Activated T-cell treated with anti-CD3 and anti-CD28 coated beads, Interleukin-2, amount 50 U/mL, for 24 hours (primary cell): ENCODE measurements around the gene RBMX.
"Not testable (repeated sequence)": the region's sequence is repeated elsewhere in the genome, so short reads cannot be mapped to it uniquely, and the experiment has no call there.

Experiments used
- DNase-seq: peaks from one replicate; pipeline ENCODE4 v3.0.0-alpha.2; 2020
- H3K27ac Mint-ChIP-seq: 2 replicates; pipeline ENCODE4 v1.8.0; 2020; ENCODE audit warnings: mild to moderate bottlenecking, mixed read lengths
- H3K27me3 Mint-ChIP-seq: 2 replicates; pipeline ENCODE4 v1.8.0; 2020; ENCODE audit warnings: mixed read lengths
- H3K36me3 Mint-ChIP-seq: 2 replicates; pipeline ENCODE4 v1.8.0; 2020; ENCODE audit warnings: low read depth, mixed read lengths
- H3K4me1 Mint-ChIP-seq: 2 replicates; pipeline ENCODE4 v1.8.0; 2020; ENCODE audit warnings: low read depth, mixed read lengths
- H3K4me3 Mint-ChIP-seq: 2 replicates; pipeline ENCODE4 v1.8.0; 2020; ENCODE audit warnings: mild to moderate bottlenecking, moderate library complexity, mixed read lengths
- H3K9me3 Mint-ChIP-seq: 2 replicates; pipeline ENCODE4 v1.8.0; 2020; ENCODE audit warnings: mixed read lengths

The RBMX gene

GRCh38 chrX:136898752-136899151 lies 18.2 kb upstream of the RBMX start:
- not testable (repeated sequence) for H3K4me3 Mint-ChIP-seq, H3K4me1 Mint-ChIP-seq, H3K36me3 Mint-ChIP-seq, DNase-seq, H3K27me3 Mint-ChIP-seq, H3K9me3 Mint-ChIP-seq, H3K27ac Mint-ChIP-seq

- H3K4me1 Mint-ChIP-seq: no peaks in the 10 kb centered on the region
- H3K36me3 Mint-ChIP-seq: no peaks in the 10 kb centered on the region
- H3K27ac Mint-ChIP-seq: no peak overlapping the region
- H3K9me3 Mint-ChIP-seq: no peaks in the 10 kb centered on the region
- no peak overlapping the region for H3K4me3 Mint-ChIP-seq
- no peak for DNase-seq
- peaks cover 3% of the 10 kb centered on the region for H3K27me3 Mint-ChIP-seq
Observed at GRCh38 chrX:136896121-136896914, 15.8 kb upstream of the RBMX start.

GRCh38 chrX:136892412-136892811 lies 11.9 kb upstream of the RBMX start:
- H3K27ac Mint-ChIP-seq: no peak overlapping the region
- no peak for DNase-seq
- H3K4me1 Mint-ChIP-seq: no peaks in the 10 kb centered on the region
- peaks cover 3% of the 10 kb centered on the region for H3K27me3 Mint-ChIP-seq
- no peak overlapping the region for H3K4me3 Mint-ChIP-seq
- H3K9me3 Mint-ChIP-seq: no peaks in the 10 kb centered on the region
- H3K36me3 Mint-ChIP-seq: no peaks in the 10 kb centered on the region

- not testable (repeated sequence) for H3K9me3 Mint-ChIP-seq, DNase-seq, H3K36me3 Mint-ChIP-seq, H3K4me3 Mint-ChIP-seq, H3K27me3 Mint-ChIP-seq, H3K4me1 Mint-ChIP-seq, H3K27ac Mint-ChIP-seq
Observed at GRCh38 chrX:136890596-136890995, 10.1 kb upstream of the RBMX start.

- Mint-ChIP-seq H3K4me1 (peaks cover 4% of the 10 kb centered on the region), H3K36me3 (no peaks in the 10 kb centered on the region), H3K27ac (no peak overlapping the region), H3K27me3 (peaks cover 5% of the 10 kb centered on the region), H3K4me3 (no peak overlapping the region), H3K9me3 (no peaks in the 10 kb centered on the region)
- no peak for DNase-seq
Observed at GRCh38 chrX:136889269-136889668, 8.7 kb upstream of the RBMX start.

- peaks cover 27% of the 10 kb centered on the region for H3K4me1 Mint-ChIP-seq
- H3K4me3 Mint-ChIP-seq: peak overlapping the region; percentile 93
Observed at GRCh38 chrX:136880003-136880451, 498 bp downstream of the RBMX start.

GRCh38 chrX:136879001-136879687 lies 1.4 kb downstream of the RBMX start:
- Mint-ChIP-seq H3K27me3 (peaks cover 18% of the 10 kb centered on the region), H3K4me3 (peak overlapping the region; percentile 93), H3K4me1 (peaks cover 30% of the 10 kb centered on the region), H3K27ac (peak overlapping the region; percentile 97), H3K9me3 (no peaks in the 10 kb centered on the region), H3K36me3 (peaks cover 58% of the 10 kb centered on the region)
- no peak for DNase-seq

More at GRCh38 chrX:136880003-136880451, 498 bp downstream of the RBMX start:
- peaks cover 49% of the 10 kb centered on the region for H3K36me3 Mint-ChIP-seq
- H3K9me3 Mint-ChIP-seq: no peaks in the 10 kb centered on the region
- H3K27me3 Mint-ChIP-seq: peaks cover 21% of the 10 kb centered on the region
- peak; percentile 71 for DNase-seq
- peak overlapping the region; percentile 97 for H3K27ac Mint-ChIP-seq

- H3K36me3 Mint-ChIP-seq: peaks cover 65% of the 10 kb centered on the region
Observed at GRCh38 chrX:136878423-136878822, 2.1 kb downstream of the RBMX start.

GRCh38 chrX:136874114-136874513 lies 6.4 kb downstream of the RBMX start:
- H3K4me3 Mint-ChIP-seq, DNase-seq, H3K27me3 Mint-ChIP-seq, H3K9me3 Mint-ChIP-seq: not testable (repeated sequence)
- peaks cover 91% of the 10 kb centered on the region for H3K36me3 Mint-ChIP-seq
- H3K27ac Mint-ChIP-seq: peak overlapping the region; percentile 59
- peaks cover 55% of the 10 kb centered on the region for H3K4me1 Mint-ChIP-seq

More at GRCh38 chrX:136878423-136878822, 2.1 kb downstream of the RBMX start:
- Mint-ChIP-seq H3K9me3 (no peaks in the 10 kb centered on the region), H3K4me1 (peaks cover 35% of the 10 kb centered on the region), H3K27me3 (peaks cover 18% of the 10 kb centered on the region), H3K4me3 (peak overlapping the region; percentile 93), H3K27ac (peak overlapping the region; percentile 97)
- no peak for DNase-seq

- H3K4me3 Mint-ChIP-seq, H3K27me3 Mint-ChIP-seq, DNase-seq, H3K9me3 Mint-ChIP-seq: not testable (repeated sequence)
- Mint-ChIP-seq H3K27ac (peak overlapping the region; percentile 40), H3K4me1 (peaks cover 61% of the 10 kb centered on the region), H3K36me3 (peaks cover 91% of the 10 kb centered on the region)
Observed at GRCh38 chrX:136873210-136873609, 7.3 kb downstream of the RBMX start.

GRCh38 chrX:136872091-136872700 lies 8.3 kb downstream of the RBMX start:
- H3K27ac Mint-ChIP-seq: peak overlapping the region; percentile 42
- no peak overlapping the region for H3K4me3 Mint-ChIP-seq

GRCh38 chrX:136870064-136870463 lies 10.5 kb downstream of the RBMX start:
- no peak overlapping the region for H3K4me3 Mint-ChIP-seq
- H3K27ac Mint-ChIP-seq: peak overlapping the region; percentile 73
- peaks cover 94% of the 10 kb centered on the region for H3K36me3 Mint-ChIP-seq
- DNase-seq: no peak
- no peaks in the 10 kb centered on the region for H3K9me3 Mint-ChIP-seq
- peaks cover 7% of the 10 kb centered on the region for H3K27me3 Mint-ChIP-seq
- peaks cover 73% of the 10 kb centered on the region for H3K4me1 Mint-ChIP-seq

More at GRCh38 chrX:136872091-136872700, 8.3 kb downstream of the RBMX start:
- H3K4me1 Mint-ChIP-seq: peaks cover 61% of the 10 kb centered on the region
- no peaks in the 10 kb centered on the region for H3K9me3 Mint-ChIP-seq
- no peak for DNase-seq
- H3K27me3 Mint-ChIP-seq: peaks cover 7% of the 10 kb centered on the region
- H3K36me3 Mint-ChIP-seq: peaks cover 91% of the 10 kb centered on the region

GRCh38 chrX:136868283-136869055 lies 12.1 kb downstream of the RBMX start:
- Mint-ChIP-seq H3K4me3 (no peak overlapping the region), H3K27ac (peak overlapping the region; percentile 87), H3K9me3 (no peaks in the 10 kb centered on the region), H3K36me3 (peaks cover 90% of the 10 kb centered on the region), H3K4me1 (peaks cover 65% of the 10 kb centered on the region), H3K27me3 (peaks cover 7% of the 10 kb centered on the region)
- no peak for DNase-seq

- H3K9me3 Mint-ChIP-seq: no peaks in the 10 kb centered on the region
- DNase-seq: no peak
- peak overlapping the region; percentile 87 for H3K27ac Mint-ChIP-seq
- H3K36me3 Mint-ChIP-seq: peaks cover 89% of the 10 kb centered on the region
- H3K4me3 Mint-ChIP-seq: peak overlapping the region; percentile 18
- H3K4me1 Mint-ChIP-seq: peaks cover 65% of the 10 kb centered on the region
- H3K27me3 Mint-ChIP-seq: peaks cover 7% of the 10 kb centered on the region
Observed at GRCh38 chrX:136867518-136867917, 13.0 kb downstream of the RBMX start.
